SK-N-SH (cell line): ENCODE measurements around the gene PYGM. TPM values are rescaled to one million over a fixed set of nuclear protein-coding genes. Genes with fewer than 3 reads are reported as not detected.

ENCODE experiments used
- CTCF ChIA-PET: fragments of 300-600, 350-600 bp; formaldehyde crosslinking; extraction: SDS; loops from one replicate; lab custom pipeline; 2021; lab: Yijun Ruan, JAX
- POLR2A ChIA-PET: fragments of 350-600 bp; sonication (Branson Sonifier 250); formaldehyde crosslinking; extraction: SDS; loops from one replicate; lab custom pipeline; 2020; ENCODE audit warnings: antibody characterized with exemption, inconsistent platforms; lab: Yijun Ruan, JAX
- DNase-seq: peaks from one replicate; pipeline ENCODE4 v3.0.0; 2012
- H2AFZ ChIP-seq: fragments of 200-600 bp; sonication (generic); 2 replicates; pipeline ENCODE4 v1.8.1; 2016; ENCODE audit warnings: antibody characterized with exemption, mild to moderate bottlenecking, low read depth
- H3F3A ChIP-seq: fragments of 200-600 bp; sonication (generic); replicated peaks from 2 replicates; pipeline ENCODE3; 2016; ENCODE audit warnings: antibody characterized with exemption, mild to moderate bottlenecking; ENCODE audit not compliant: insufficient read depth
- H3K27ac ChIP-seq, 2 experiments: fragments of 200-500 bp in 1 of 2; fragments of 200-600 bp in 1 of 2; sonication (Bioruptor generic) in 1 of 2; sonication (generic), shearing (Covaris generic) in 1 of 2; 2 replicates each; pipeline versions ENCODE4 v1.5.1 to v1.6.1; 2014 to 2016; ENCODE audit warnings: low read depth in 2 of 2, inconsistent platforms in 1 of 2, low read length in 1 of 2, mild to moderate bottlenecking in 1 of 2, mixed read lengths in 1 of 2
- H3K27me3 ChIP-seq: fragments of 200-600 bp; sonication (generic), shearing (Covaris generic); 2 replicates; pipeline ENCODE4 v1.6.1; 2016; ENCODE audit warnings: mixed run types; ENCODE audit not compliant: insufficient read depth
- H3K36me3 ChIP-seq, 2 experiments: fragments of 200-500 bp in 1 of 2; fragments of 200-600 bp in 1 of 2; sonication (Bioruptor generic) in 1 of 2; sonication (generic) in 1 of 2; replicated peaks in 1 of 2; 2 replicates each; pipeline versions ENCODE3 to v1.5.1; 2014 to 2016; ENCODE audit warnings: low read length in 1 of 2, mild to moderate bottlenecking in 1 of 2; ENCODE audit not compliant: insufficient read depth in 2 of 2, control insufficient read depth in 1 of 2
- H3K4me1 ChIP-seq, 2 experiments: fragments of 200-500 bp in 1 of 2; fragments of 200-600 bp in 1 of 2; sonication (Bioruptor generic) in 1 of 2; sonication (generic), shearing (Covaris generic) in 1 of 2; 2 replicates each; pipeline versions ENCODE4 v1.5.1 to v1.6.1; 2014 to 2016; ENCODE audit warnings: low read depth in 1 of 2, low read length in 1 of 2, mixed run types in 1 of 2; ENCODE audit not compliant: insufficient read depth in 2 of 2, control insufficient read depth in 1 of 2
- H3K4me2 ChIP-seq: fragments of 200-600 bp; sonication (generic), shearing (Covaris generic); 2 replicates; pipeline ENCODE4 v1.6.1; 2017; ENCODE audit warnings: mixed run types
- H3K4me3 ChIP-seq, 2 experiments: fragments of 200-500 bp in 1 of 2; fragments of 200-600 bp in 1 of 2; sonication (Bioruptor generic) in 1 of 2; sonication (generic), shearing (Covaris generic) in 1 of 2; 2 replicates each; pipeline versions ENCODE4 v1.5.1 to v1.8.1; 2014 to 2016; ENCODE audit warnings: low read depth in 2 of 2, inconsistent platforms in 1 of 2, low read length in 1 of 2, mild to moderate bottlenecking in 1 of 2, mixed read lengths in 1 of 2, moderate library complexity in 1 of 2
- H3K79me2 ChIP-seq: fragments of 200-600 bp; sonication (generic); 2 replicates; pipeline ENCODE4 v1.8.1; 2017; ENCODE audit warnings: mild to moderate bottlenecking; ENCODE audit not compliant: insufficient read depth
- H3K9ac ChIP-seq: fragments of 200-600 bp; sonication (generic); 2 replicates; pipeline ENCODE4 v1.6.1; 2017; ENCODE audit warnings: mixed run types
- H3K9me2 ChIP-seq: fragments of 200-600 bp; sonication (generic); 2 replicates; pipeline ENCODE4 v1.6.1; 2017; ENCODE audit warnings: mixed run types
- H3K9me3 ChIP-seq: fragments of 200-600 bp; sonication (generic); 2 replicates; pipeline ENCODE4 v1.6.1; 2017; ENCODE audit warnings: mixed run types, mild to moderate bottlenecking, moderate library complexity
- H4K20me1 ChIP-seq: fragments of 200-600 bp; sonication (generic); 2 replicates; pipeline ENCODE4 v1.6.1; 2017; ENCODE audit warnings: mild to moderate bottlenecking, mixed run types; ENCODE audit not compliant: insufficient read depth
- CTCF ChIP-seq: fragments of 200-600 bp; sonication (generic); IDR thresholded peaks from 2 replicates; pipeline ENCODE4 v1.6.1; 2017; ENCODE audit warnings: antibody characterized with exemption, mild to moderate bottlenecking, moderate library complexity
- EP300 ChIP-seq, 2 experiments: IDR thresholded peaks; 2 replicates each; pipeline versions ENCODE4 v1.4.0 to v1.6.1; 2012; ENCODE audit warnings: borderline replicate concordance in 1 of 2, low read depth in 1 of 2, low read length in 1 of 2
- EZH2phosphoT487 ChIP-seq: fragments of 200-600 bp; sonication (generic); IDR thresholded peaks from 2 replicates; pipeline ENCODE4 v1.6.1; 2017; ENCODE audit warnings: low read depth, mixed run types, mild to moderate bottlenecking, antibody characterized with exemption, moderate library complexity, borderline replicate concordance
- FOXJ3 ChIP-seq: sonication (generic); formaldehyde crosslinking; IDR thresholded peaks from 2 replicates; pipeline ENCODE4 v1.5.1; 2020; ENCODE audit warnings: mild to moderate bottlenecking, missing genetic modification reagents
- MEF2A ChIP-seq: IDR thresholded peaks from 2 replicates; pipeline ENCODE4 v1.4.0; 2012; ENCODE audit warnings: low read depth, borderline replicate concordance
- NFIC ChIP-seq: IDR thresholded peaks from 2 replicates; pipeline ENCODE4 v1.4.0; 2012; ENCODE audit warnings: borderline replicate concordance
- POLR2AphosphoS5 ChIP-seq: IDR thresholded peaks from 2 replicates; pipeline ENCODE4 v1.6.1; 2012; ENCODE audit warnings: low read depth, low read length
- RAD21 ChIP-seq: IDR thresholded peaks from 2 replicates; pipeline ENCODE4 v1.6.1; 2012; ENCODE audit warnings: mild to moderate bottlenecking, low read length
- RCOR1 ChIP-seq: fragments of 150-350 bp; IDR thresholded peaks from 2 replicates; pipeline ENCODE4 v1.6.1; 2017; ENCODE audit warnings: antibody characterized with exemption, low read length
- SIN3A ChIP-seq: IDR thresholded peaks from 2 replicates; pipeline ENCODE4 v1.6.1; 2012; ENCODE audit warnings: low read depth, mild to moderate bottlenecking, low read length, moderate library complexity, borderline replicate concordance
- TAF1 ChIP-seq: IDR thresholded peaks from 2 replicates; pipeline ENCODE4 v1.6.1; 2012; ENCODE audit warnings: low read depth, mild to moderate bottlenecking, low read length, moderate library complexity, borderline replicate concordance
- TCF12 ChIP-seq: IDR thresholded peaks from 2 replicates; pipeline ENCODE4 v1.4.0; 2012
- USF1 ChIP-seq: IDR thresholded peaks from 2 replicates; pipeline ENCODE4 v1.4.0; 2012; ENCODE audit warnings: low read depth, borderline replicate concordance
- ZBTB33 ChIP-seq: IDR thresholded peaks from 2 replicates; pipeline ENCODE4 v1.4.0; 2012; ENCODE audit warnings: low read depth, borderline replicate concordance
- WGBS: methylation state at CpG from one replicate; pipeline ENCODE4 v1.1.6; 2017; ENCODE audit warnings: low lambda C conversion rate; 5-methylcytosine and 5-hydroxymethylcytosine counted together
- polyA plus RNA-seq, 3 experiments: library from polyadenylated mRNA; depleted of rRNA; stranded (reverse); fragments of >200 nt; gene quantifications; 2 replicates each; pipeline ENCODE4 v1.2.3, GENCODE V29; 2012

Gene PYGM
- polyA plus RNA-seq, 1 of the 3 experiments (the other 2 are of a cell fraction), result 0.08 TPM

- WGBS, result 93% methylated on average over 30 of the region's 30 CpGs
- no peak overlapping the region for H3K4me2 ChIP-seq
- no peak overlapping the region for H3K9ac ChIP-seq
- H3K27ac ChIP-seq, result no peak overlapping the region; a peak in 1 of 4 replicates
- no peaks in the 10 kb centered on the region for H3K9me3 ChIP-seq
- TF ChIP-seq EP300 (IDR thresholded peaks at IDR 0.05; ENCODE audit: borderline replicate concordance in 1 of 2, low read depth in 1 of 2, low read length in 1 of 2), result no peak
- TF ChIP-seq CTCF, result peak; percentile 26; the same call in 1 of the 2 replicates
- TF ChIP-seq NFIC, result no peak
- H3K9me2 ChIP-seq, result no peaks in the 10 kb centered on the region
- POLR2A ChIA-PET, result no interaction called here
- peaks cover 60% of the 10 kb centered on the region for H3F3A ChIP-seq
- peaks cover 39% of the 10 kb centered on the region; the same call in 1 of the 2 replicates for H3K79me2 ChIP-seq
- peaks cover 57 to 77% of the 10 kb centered on the region in 2 experiments for H3K36me3 ChIP-seq
- no peaks in the 10 kb centered on the region for H3K27me3 ChIP-seq
- peaks cover 14 to 19% of the 10 kb centered on the region in 2 experiments; a peak in 3 of 4 replicates for H3K4me1 ChIP-seq
- CTCF ChIA-PET, result interaction anchor here (0.6 to 4.4 kb wide), 4 partner anchors 8 to 21 kb away, joined by 3 to 47 read pairs (median 7); partner anchors contain the start of genes RASGRP2 and SF1
- DNase-seq, result peak; percentile 44
- no peak overlapping the region for H3K4me3 ChIP-seq
- no peak overlapping the region for H2AFZ ChIP-seq
- H4K20me1 ChIP-seq, result peaks cover 67% of the 10 kb centered on the region
These were observed 5.6 kb upstream of the PYGM start for GRCh38 chr11:64765291-64765850.

- Histone ChIP-seq H3K4me1 (peaks cover 19% of the 10 kb centered on the region in 2 experiments; a peak in 3 of 4 replicates), H3K79me2 (peaks cover 35% of the 10 kb centered on the region; the same call in 1 of the 2 replicates), H3K27me3 (no peaks in the 10 kb centered on the region), H3K9me3 (no peaks in the 10 kb centered on the region), H3K36me3 (peaks cover 51 to 71% of the 10 kb centered on the region in 2 experiments), H4K20me1 (peaks cover 61% of the 10 kb centered on the region), H3K4me2 (0 out of 2 replicates have a peak overlapping the region, but pooled peaks have one; percentile 52), H3K4me3 (no peak overlapping the region), H2AFZ (no peak overlapping the region), H3K9ac (no peak overlapping the region), H3K9me2 (no peaks in the 10 kb centered on the region), H3F3A (peaks cover 58% of the 10 kb centered on the region), H3K27ac (no peak overlapping the region)
- TF ChIP-seq ZBTB33, result no peak
- TF ChIP-seq SIN3A, result no peak
- no peak for TF ChIP-seq RAD21
- TF ChIP-seq MEF2A, result no peak
- no peak for TF ChIP-seq RCOR1
- TF ChIP-seq EZH2phosphoT487, result no peak
- TF ChIP-seq TAF1, result no peak
- TF ChIP-seq USF1, result no peak
- TF ChIP-seq TCF12, result no peak
- TF ChIP-seq FOXJ3 (CRISPR knock-in tag), result no peak
- no peak for TF ChIP-seq POLR2AphosphoS5
- POLR2A ChIA-PET, result no interaction called here
- DNase-seq, result no peak
- CTCF ChIA-PET, result interaction anchor here (0.6 to 4.4 kb wide), 5 partner anchors 7 to 1933 kb away, joined by 3 to 47 read pairs (median 4); partner anchors contain the start of genes RASGRP2, SF1 and STX5
- WGBS, result 94% methylated on average over 8 of the region's 8 CpGs
These were observed 5.0 kb upstream of the PYGM start for GRCh38 chr11:64764753-64765152.
